Measurements from ENCODE around the gene TMEM250.

TMEM250 gene

DNA sequence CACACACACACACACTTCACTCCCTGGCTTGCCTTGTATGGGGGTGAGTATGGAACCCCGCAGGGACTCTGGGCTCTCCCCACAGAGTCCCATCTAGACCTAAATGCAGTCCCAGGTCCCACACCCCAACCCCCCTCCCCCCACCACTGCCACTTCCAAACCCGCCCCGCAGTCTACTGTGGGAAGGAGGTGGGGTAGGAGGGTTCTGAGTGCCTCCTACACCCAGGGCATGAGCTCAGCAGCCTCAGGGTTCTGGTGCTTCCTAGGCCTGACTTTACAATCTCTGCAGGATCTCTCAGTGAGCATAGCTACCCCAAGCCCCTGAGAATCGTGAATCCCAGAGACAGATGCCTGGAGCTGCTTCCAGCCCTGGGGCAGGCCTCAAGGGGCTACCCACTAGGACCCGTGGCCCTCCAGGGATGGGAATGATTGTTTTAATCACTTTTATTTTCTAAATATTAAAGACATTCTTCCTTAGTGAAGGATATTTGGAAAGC, 22.1 kb downstream of the TMEM250 start:
- no peak for FAIRE-seq
- TF ChIP-seq TAF1 (IDR thresholded peaks at IDR 0.05; ENCODE audit: borderline replicate concordance, low read depth, low read length) (no peak), POLR2AphosphoS5 (IDR thresholded peaks at IDR 0.05; ENCODE audit: low read depth, low read length) (no peak), POLR2A (IDR thresholded peaks at IDR 0.05; ENCODE audit: low read depth, low read length) (no peak)
- DNase-seq (ENCODE audit: insufficient read length), result no peak

GRCh38 chr9:136095070-136096058, 23.3 kb downstream of the TMEM250 start, which contains the start of gene NACC2:
TSS of gene NACC2 (minus strand) at chr9:136095289. CDS start at chr9:136050521, 44,768 bp downstream.
- DNase-seq (ENCODE audit: insufficient read length), result no peak
- no peak for FAIRE-seq
- no peak for TF ChIP-seq POLR2AphosphoS5 (IDR thresholded peaks at IDR 0.05; ENCODE audit: low read depth, low read length)
- no peak for TF ChIP-seq POLR2A (IDR thresholded peaks at IDR 0.05; ENCODE audit: low read depth, low read length)
- no peak for TF ChIP-seq TAF1 (IDR thresholded peaks at IDR 0.05; ENCODE audit: borderline replicate concordance, low read depth, low read length)

DNA sequence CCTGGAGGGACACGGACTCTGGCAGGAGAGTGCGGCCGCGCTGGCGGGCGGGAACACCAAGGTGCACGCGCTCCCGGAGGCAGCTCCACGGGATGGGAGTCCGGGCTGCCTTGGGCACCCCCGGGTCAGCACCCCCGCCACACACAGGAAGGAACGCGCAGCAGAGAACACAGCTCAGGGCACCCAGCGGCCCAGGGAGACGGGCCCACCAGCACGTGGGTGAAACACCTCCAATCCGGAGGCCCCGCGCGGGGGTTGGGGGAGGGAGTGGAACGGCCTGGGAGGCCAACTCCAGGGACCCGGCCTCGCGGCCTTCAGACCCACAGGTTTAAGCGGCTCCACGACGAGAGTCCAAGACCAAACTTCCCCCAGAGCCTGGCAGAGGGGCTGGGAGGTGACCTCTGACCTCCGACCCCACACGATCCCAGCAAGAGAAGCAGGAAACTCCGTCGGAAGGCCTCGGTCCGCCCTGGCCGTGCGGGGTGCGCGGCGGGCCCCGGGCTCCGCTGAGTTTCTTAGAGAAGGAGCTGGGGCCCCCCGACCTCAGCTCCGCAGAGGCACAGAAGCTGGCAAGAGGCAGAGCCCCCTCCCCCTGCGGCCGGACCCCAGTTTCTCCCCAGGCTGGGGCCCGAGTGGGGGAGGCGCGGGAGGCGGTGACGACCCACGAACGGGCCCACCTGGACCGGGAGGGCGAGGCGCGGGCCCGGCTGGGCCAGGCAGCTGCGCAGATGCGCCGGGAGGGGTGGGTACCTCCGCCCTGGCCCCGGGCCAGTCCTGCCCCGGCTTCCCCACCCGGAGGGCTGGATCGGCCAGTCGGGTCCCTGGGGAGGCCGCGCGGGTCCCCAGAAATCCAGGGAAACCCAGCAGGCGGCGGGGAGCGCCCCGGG, 24.4 kb downstream of the TMEM250 start:
- DNase-seq (ENCODE audit: insufficient read length) (no peak), FAIRE-seq (no peak)
- no peak for TF ChIP-seq TAF1 (IDR thresholded peaks at IDR 0.05; ENCODE audit: borderline replicate concordance, low read depth, low read length)
- TF ChIP-seq POLR2AphosphoS5 (IDR thresholded peaks at IDR 0.05; ENCODE audit: low read depth, low read length), result no peak
- no peak for TF ChIP-seq POLR2A (IDR thresholded peaks at IDR 0.05; ENCODE audit: low read depth, low read length)

DNA sequence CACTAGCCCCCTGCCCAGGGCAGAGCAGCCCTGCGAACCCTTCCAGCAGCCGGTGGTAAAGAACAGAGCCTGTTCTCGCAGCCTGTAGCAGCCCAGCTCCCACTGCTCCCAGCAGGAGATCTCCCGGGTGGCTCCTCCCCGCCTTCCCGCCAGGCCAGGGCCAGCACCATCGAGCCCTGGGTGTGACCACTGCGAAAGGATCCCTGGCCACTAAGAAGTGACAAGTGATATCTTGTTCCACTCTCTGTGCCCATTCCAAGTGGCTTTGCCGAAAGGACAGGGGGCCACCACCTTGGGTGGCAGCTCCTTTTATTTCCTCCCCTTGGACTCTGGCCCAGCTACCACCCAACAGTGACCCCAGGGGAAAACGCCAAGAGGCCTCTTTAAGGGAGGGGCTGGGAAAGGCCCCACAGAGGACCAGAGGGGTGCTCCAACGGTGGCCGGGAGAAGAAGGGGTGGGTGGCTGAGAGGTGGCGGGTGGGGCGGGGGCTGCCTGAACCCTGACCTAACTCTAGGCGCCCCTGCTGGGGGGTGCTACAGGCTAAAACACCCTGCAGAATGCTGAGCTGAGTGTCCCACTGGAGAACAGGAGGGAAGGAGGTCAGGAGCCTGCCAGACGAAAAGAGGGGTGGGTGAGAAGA, 25.2 kb downstream of the TMEM250 start:
- FAIRE-seq (no peak), DNase-seq (ENCODE audit: insufficient read length) (no peak)
- no peak for TF ChIP-seq POLR2A (IDR thresholded peaks at IDR 0.05; ENCODE audit: low read depth, low read length)

GRCh38 chr9:136092741-136093140, 25.9 kb downstream of the TMEM250 start:
- no peak for FAIRE-seq
- DNase-seq (ENCODE audit: insufficient read length), result no peak
- TF ChIP-seq POLR2A (IDR thresholded peaks at IDR 0.05; ENCODE audit: low read depth, low read length), result no peak
- no peak for TF ChIP-seq TAF1 (IDR thresholded peaks at IDR 0.05; ENCODE audit: borderline replicate concordance, low read depth, low read length)
- no peak for TF ChIP-seq POLR2AphosphoS5 (IDR thresholded peaks at IDR 0.05; ENCODE audit: low read depth, low read length)

DNA sequence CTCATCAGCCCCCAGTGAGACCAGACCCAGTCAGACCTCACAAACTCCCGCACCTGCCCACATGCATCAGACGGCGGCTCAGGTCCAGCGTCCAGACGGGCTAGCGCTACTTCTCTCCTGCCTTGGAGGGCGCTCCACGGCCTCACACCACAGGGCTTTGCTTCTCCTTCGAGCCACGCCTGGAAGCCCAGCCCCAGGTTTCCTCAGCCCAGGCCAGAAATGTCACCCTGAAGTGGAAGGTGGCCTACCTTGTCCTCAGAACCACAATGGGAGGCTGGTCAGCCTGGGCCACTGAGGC, 26.4 kb downstream of the TMEM250 start:
- no peak for TF ChIP-seq TAF1 (IDR thresholded peaks at IDR 0.05; ENCODE audit: borderline replicate concordance, low read depth, low read length)
- TF ChIP-seq POLR2AphosphoS5 (IDR thresholded peaks at IDR 0.05; ENCODE audit: low read depth, low read length), result no peak
- no peak for TF ChIP-seq POLR2A (IDR thresholded peaks at IDR 0.05; ENCODE audit: low read depth, low read length)
- FAIRE-seq (no peak), DNase-seq (ENCODE audit: insufficient read length) (no peak)

DNA sequence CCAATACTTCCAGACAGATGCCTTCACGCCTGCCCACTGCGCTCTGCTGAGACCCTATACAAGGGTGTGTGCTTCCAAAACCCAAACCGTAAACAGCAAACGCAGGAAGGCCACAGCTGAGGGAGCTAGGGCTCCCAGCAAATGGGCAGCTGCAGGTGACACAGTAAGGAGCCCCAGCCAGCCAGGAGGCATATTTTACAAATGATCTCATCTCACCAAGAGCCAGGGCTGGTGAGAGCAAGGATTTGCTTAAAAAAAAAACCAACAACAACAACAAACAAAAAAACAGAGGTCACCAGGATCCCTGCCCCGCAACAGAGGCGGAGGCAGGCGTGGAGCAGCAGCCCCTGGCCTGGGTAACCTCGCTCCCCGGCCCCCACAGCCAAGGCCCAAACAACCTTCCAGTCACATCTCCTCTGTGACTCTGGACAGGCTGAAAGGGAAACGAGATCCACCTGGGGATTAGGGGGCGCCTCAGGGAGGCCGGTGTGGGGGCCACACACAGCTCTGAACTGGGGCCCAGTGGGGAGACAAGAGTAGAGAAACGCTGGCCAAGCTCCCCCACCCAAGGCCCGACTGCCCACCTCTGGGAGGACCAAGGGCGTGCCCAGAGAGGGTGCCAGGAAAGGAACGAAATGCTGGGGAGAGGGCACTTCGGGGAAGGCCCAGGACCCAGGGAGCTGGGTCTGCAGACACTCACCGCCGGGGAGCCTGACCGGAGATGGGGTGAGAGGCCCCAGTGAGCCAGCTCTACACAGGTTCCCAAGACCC, 26.9 kb downstream of the TMEM250 start:
- FAIRE-seq (no peak), DNase-seq (ENCODE audit: insufficient read length) (no peak)
- TF ChIP-seq POLR2AphosphoS5 (IDR thresholded peaks at IDR 0.05; ENCODE audit: low read depth, low read length) (no peak), TAF1 (IDR thresholded peaks at IDR 0.05; ENCODE audit: borderline replicate concordance, low read depth, low read length) (no peak), POLR2A (IDR thresholded peaks at IDR 0.05; ENCODE audit: low read depth, low read length) (no peak)

GRCh38 chr9:136090768-136091581, 27.7 kb downstream of the TMEM250 start:
- FAIRE-seq, result no peak
- DNase-seq (ENCODE audit: insufficient read length), result no peak
- TF ChIP-seq TAF1 (IDR thresholded peaks at IDR 0.05; ENCODE audit: borderline replicate concordance, low read depth, low read length) (no peak), POLR2A (IDR thresholded peaks at IDR 0.05; ENCODE audit: low read depth, low read length) (no peak), POLR2AphosphoS5 (IDR thresholded peaks at IDR 0.05; ENCODE audit: low read depth, low read length) (no peak)

- TF ChIP-seq POLR2A (IDR thresholded peaks at IDR 0.05; ENCODE audit: low read depth, low read length) (no peak), TAF1 (IDR thresholded peaks at IDR 0.05; ENCODE audit: borderline replicate concordance, low read depth, low read length) (no peak), POLR2AphosphoS5 (IDR thresholded peaks at IDR 0.05; ENCODE audit: low read depth, low read length) (no peak)
- DNase-seq (ENCODE audit: insufficient read length), result no peak
- FAIRE-seq, result no peak
These were observed 28.5 kb downstream of the TMEM250 start for GRCh38 chr9:136090056-136090735.

Data from GM12892 (cell line).